Upper lobe of left lung (tissue), 4 donors: ENCODE measurements around the gene ENKUR.

Experiments
- POLR2A ChIP-seq, 4 donors: fragments of 450-650 bp; IDR thresholded peaks; one replicate each; pipeline ENCODE4 v1.5.1; 2016 to 2017; ENCODE audit warnings: antibody characterized with exemption in 4 of 4, mild to moderate bottlenecking in 2 of 4
- POLR2AphosphoS5 ChIP-seq, 2 donors: sonication (generic); formaldehyde crosslinking; IDR thresholded peaks; one replicate each; pipeline ENCODE4 v1.5.1; 2017; ENCODE audit warnings: antibody characterized with exemption in 2 of 2
- TF ChIP-seq, protein P1 (sequence below), 6 experiments: fragments of 450-650 bp in 4 of 6; fragments of 200-600 bp in 2 of 6; sonication (generic) in 2 of 6; IDR thresholded peaks; one replicate each; pipeline ENCODE4 v1.5.1; 2016 to 2019; ENCODE audit warnings: antibody characterized with exemption in 6 of 6

DNA sequence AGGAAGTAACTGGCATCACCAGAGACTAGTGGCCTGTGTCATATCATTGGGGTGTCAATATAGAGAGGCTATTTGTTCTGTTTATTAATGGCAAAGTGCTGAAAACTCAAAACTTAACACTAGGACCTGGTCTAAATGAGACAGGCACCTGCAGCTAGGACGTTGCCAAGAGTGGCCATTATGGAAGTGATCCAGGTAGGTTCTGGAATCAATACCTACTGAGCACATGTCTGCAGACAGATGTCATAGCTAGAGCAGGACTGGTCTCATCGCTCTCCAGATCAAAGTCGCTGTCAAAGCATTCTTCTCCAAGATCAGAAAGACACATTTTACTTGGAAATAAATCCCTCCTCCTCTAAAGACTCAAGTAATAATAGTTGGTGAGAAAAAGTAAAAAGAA is 40.8 kb upstream of the ENKUR start:
- TF ChIP-seq, protein P1, sequence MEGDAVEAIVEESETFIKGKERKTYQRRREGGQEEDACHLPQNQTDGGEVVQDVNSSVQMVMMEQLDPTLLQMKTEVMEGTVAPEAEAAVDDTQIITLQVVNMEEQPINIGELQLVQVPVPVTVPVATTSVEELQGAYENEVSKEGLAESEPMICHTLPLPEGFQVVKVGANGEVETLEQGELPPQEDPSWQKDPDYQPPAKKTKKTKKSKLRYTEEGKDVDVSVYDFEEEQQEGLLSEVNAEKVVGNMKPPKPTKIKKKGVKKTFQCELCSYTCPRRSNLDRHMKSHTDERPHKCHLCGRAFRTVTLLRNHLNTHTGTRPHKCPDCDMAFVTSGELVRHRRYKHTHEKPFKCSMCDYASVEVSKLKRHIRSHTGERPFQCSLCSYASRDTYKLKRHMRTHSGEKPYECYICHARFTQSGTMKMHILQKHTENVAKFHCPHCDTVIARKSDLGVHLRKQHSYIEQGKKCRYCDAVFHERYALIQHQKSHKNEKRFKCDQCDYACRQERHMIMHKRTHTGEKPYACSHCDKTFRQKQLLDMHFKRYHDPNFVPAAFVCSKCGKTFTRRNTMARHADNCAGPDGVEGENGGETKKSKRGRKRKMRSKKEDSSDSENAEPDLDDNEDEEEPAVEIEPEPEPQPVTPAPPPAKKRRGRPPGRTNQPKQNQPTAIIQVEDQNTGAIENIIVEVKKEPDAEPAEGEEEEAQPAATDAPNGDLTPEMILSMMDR (IDR thresholded peaks at IDR 0.05), result no peak
- TF ChIP-seq POLR2A (IDR thresholded peaks at IDR 0.05) (no peak), POLR2AphosphoS5 (IDR thresholded peaks at IDR 0.05) (no peak)
